ENCODE results near the gene TRIAP1.
"Not testable (repeated sequence)": the region's sequence is repeated elsewhere in the genome, so short reads cannot be mapped to it uniquely, and the experiment has no call there.

Gene TRIAP1

DNA sequence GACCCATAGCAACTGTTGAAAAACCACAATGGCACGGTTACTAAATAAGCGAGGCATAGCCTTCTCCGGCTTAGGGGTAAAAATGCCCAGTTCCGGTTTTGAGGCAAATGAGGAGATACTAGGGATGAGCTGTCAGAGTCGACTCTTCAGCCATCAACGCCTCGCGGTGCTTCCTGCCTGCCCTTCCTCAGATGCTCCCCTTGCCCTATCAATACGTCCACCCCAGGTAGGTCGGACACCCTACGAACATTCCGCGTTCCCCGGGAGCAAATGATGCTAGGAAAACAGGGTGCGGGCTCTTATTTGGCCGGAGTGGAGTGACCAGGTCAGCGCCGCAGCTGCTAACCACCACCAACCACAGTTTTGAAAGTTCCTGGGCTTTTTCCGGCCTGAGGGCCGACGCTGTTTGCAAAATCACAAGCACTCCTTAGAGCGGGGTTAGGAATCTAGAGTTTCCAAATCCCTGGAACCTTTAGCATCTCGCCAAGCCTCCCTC, 22.2 kb upstream of the TRIAP1 start:
- DNase-seq = peak; percentile 48 to 54

DNA sequence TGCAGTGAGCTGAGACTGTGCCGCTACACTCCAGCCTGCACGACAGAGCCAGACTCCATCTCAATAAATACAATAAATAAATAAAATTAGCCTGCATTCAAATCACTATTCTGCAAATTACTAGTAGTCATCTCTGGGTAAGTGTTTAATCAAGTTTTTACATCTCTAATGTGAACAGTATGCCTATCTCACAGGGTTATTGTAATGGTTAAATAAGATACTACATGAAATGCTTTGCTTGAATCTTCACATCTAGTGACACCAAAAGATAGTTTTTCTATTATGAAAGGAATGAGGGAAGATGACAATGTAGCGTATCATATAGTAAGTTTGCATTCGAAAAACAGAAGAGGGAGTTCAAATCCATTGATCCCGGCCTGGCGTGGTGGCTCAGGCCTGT, 21.3 kb upstream of the TRIAP1 start:
- no peak for DNase-seq

DNA sequence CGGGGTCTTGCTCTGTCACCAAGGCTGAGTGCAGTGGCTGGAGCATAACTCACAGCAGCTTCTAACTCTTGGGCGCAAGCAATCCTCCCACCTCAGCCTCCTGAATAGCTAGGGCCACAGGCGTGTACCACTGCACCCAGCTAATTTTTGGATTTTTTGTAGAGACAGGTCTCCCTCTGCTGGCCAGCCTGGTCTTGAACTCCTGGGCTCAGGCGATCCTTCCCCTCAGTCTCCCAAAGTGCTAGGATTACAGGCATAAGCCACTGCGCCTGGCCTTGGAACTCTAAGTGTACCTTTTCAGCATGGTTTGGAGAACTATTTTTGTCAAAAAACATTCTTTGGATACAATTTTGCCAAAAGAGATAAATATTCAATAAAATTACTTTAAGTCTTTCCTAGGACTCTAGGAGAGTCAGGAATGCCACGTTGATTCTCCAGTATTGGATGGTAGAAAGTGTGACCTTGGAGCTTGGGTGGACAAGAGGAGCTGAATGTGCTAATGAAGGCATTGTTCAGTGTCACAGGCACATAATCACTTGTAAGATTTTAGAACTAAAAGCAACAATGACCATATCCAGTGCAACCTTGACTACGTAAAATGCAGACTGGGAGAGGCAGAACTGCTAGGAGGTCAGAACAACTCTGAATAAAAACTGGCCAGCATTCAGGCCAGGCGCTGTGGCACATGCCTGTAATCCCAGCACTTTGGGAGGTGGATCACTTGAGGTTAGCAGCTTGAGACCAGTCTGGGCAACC, 20.6 kb upstream of the TRIAP1 start:
- DNase-seq = peak; percentile 52 to 59

DNA sequence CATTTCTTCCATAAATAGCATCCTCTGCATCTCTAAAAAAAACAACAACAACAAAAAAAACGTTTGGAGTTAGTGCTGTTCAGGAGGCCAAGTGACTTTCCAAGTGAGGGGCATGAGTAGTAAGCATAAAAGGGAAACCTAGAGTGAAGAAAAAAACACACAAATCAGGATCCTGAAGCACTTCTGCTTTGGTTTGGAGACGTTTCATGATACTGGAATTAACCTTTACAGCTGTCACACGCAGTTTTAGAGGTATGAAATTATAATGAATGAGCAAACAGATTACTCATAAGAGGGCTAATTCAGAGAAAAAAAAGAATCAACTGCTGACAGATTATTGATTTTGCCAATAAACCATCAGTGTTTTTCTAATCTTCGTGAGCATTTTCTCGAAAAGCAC, 19.6 kb upstream of the TRIAP1 start:
- no peak for DNase-seq

DNA sequence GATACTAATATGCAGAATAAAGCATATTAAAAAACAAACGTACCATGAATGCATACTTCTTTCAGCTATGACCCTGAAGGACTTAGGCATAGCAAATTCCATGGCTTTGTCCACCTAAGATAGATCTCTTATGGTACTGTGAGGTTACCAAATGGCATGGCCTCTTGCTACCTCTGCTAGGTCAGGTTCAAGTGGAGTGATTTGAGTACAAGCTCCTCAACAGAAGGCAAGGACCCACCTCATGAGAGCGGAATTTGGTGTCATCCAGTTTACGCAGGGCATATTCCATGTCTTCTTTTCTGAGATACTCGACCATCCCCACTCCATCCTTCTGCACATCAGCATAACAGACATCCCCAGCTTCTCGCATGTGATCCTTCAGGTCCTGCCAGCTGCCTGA, 17.5 kb upstream of the TRIAP1 start:
- DNase-seq = no peak

DNA sequence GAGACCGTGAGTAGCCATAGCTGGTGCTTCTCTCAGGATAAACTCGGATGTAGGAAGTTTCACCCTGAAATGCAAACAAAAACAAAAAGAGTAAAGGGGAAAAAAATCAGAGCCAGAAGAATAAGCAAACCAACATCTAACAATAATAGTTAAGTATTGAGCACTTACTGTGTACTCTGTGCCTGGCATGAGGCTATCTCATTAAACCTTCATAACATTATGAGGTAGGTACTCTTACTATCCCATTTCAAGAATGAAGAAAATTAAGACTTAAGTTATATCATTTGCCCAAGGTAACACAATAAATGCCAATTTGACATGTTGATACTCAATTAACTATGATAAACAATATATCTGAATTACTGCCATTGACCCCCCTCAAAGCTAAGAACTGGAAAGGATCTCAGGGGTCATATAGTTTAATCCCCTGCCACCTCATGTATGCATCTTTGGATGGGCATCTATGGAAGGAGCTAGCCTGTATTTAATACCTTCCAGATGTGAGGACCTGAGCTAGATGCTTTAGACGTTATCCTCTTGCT, 16.0 kb upstream of the TRIAP1 start:
- no peak for DNase-seq

DNA sequence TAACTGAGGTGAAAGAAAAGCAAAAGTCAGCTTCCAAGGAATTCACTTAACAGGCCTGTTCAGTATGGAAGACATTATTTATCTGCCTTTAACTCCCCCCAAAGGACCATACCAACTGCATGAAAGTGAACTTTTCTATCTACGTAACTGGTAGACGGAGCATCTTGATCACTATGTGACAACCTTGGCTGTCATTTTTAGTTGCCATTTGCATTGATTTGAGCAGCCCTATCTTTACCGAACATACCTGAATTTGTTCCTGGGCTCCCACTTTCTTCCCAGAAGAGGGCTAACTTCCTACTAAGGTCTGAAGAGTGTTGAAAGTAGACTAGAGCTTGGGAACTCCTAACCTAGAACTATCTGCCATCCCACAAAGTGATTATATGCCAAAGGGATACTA, 14.0 kb upstream of the TRIAP1 start:
- DNase-seq = no peak

DNA sequence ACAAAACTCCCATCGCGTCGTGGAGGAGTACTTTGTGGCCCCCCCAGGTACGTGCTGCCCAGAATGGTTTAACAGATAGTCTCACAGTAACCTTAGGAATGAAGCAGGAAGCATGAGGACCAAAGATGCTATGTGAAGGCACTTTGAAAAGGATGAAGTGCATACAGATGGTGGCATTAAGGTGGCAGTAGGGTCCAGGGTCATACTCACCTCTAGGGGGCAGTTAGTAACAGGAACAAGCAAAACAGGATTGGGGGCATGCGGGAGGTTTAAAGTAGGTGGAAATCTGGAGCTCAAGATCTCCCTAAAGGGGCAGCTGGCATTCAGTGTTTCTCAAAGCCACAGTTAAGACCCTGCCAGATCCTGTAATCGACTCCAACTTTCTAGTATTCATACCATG, 10.9 kb upstream of the TRIAP1 start:
- no peak for DNase-seq

DNA sequence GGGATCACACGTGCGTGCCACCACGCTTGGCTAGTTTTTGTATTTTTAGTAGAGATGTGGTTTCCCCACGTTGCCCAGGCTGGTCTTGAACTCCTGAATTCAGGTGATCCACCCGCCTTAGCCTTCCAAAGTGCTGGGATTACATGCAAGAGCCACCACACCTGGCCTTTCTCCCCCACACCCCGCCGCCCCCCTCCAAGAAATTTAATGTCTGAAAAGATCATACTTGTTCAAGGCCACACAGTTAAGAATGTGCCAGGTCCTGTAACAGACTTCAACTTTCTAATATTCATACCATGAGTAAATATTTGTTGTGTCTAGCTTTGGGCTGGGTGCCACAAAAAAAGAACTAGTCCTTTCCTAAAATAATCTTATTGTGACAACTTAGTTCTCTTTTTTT, 9.1 kb upstream of the TRIAP1 start:
- DNase-seq = no peak

DNA sequence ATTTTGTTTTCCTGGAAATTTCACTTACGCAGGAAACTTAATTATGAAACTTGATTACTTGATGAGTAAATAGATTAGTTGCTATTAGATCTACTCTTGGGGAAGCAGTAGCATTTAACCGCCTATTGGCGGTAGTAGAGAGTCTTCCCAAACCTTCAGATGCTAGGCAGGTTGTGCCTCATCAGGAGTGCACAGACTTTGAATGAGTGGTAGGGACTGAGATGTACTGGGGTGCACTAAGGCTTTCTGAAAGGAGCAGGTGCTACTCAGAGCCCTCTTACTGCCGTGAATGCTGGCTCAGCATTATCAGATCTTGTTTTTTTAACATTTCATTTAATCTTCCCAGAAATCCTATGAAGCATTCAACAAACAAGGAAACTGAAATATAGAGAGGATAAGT, 7.8 kb upstream of the TRIAP1 start:
- DNase-seq = no peak

DNA sequence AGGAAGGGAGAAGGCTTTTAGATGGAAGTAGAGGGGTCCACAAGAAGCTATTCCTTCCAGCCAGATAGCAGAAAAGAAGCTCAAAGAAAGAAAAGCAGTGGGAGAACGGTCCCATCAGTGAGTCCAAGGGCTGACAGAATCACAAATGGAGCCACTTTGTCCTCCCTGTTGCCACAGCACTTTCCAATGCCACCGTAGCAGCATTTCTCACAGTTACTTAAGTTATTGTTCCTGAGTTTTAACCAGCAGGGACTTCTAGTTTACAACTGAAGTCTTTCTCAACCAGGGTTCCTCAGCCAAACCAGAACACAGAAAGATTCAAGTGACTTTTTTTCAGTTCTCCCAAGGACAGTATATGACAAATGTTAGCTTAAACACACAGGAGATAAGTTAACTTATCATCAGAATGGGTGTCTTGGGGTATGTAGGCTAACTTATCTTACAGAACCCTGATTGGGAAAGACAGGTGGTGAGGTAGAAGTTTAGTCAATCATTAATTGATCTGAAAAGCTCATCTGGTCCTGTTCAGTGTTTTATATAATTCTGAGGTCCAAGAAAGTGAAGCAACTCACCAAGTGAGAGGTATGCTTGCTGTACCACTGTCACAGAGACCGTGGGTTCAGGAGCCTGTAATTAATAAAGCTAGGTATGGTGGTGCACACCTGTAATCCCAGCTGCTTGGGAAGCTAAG, 7.0 kb upstream of the TRIAP1 start:
- no peak for DNase-seq

DNA sequence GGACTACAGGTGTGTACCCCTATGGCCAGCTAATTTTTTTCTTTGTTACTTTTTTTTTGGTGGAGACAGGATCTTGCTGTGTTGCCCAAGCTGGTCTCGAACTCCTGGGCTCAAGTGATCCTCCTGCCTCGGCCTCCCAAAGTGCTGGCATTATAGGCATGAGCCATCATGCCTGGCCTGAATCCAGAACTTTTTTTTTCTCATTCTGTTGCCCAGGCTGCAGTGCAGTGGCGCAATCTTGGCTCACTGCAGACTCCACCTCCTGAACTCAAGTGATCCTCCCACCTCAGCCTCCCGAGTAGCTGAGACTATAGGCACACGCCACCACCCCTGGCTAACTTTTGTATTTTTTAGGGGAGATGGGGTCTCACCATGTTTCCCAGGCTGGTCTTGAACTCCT, 6.3 kb upstream of the TRIAP1 start:
- not testable (repeated sequence) for DNase-seq

DNA sequence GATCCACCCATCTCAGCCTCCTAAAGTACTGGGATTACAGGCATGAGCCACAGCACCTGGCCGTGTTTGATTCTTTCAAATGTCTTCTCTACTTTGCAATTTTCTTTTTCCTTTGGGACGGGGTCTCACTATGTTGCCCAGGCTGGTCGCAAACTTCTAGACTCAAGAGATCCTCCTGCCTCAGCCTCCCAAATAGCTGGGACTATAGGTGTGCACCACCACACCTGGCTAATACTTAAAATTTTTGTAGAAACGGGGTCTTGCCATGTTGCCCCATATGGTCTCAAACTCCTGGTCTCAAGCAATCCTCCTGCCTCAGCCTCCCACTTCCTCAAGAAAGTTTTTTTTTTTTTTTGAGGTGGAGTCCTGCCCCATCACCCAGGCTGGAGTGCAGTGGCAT, 1.8 kb upstream of the TRIAP1 start:
- no peak for DNase-seq

DNA sequence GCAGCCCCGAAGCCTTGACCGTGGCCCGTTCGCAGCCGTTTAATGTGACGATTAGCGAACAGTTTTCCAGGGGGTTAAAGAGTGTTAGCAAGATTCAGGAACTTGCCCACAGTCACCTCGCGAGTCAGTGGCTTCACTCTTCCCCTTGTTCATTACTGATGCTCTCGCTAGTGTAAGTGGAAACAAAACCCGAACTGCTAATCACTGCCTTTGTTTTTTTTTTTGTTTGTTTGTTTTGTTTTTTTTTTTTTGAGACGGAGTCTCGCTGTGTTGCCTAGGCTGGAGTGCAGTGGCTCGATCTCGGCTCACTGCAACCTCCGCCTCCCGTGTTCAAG, 627 bp upstream of the TRIAP1 start:
- DNase-seq = not testable (repeated sequence)

DNA sequence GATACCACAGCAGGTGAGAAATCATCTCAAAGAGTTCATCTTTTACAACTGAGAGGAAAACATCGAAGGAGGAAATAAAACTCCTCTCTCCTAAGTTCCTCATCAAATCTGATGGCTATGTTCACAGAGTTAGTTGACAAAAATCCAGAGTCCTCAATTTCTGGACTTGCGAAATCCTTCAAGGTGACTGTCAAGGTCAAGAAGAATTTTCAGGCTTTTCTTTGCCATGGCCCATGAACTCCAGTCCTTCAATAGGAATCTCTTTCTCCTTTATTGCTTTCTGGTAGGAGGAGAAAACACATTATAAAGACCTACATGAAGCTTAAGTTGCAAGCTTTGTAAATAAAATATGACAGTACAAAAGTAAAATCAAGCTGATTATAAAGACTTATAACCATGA, 1.5 kb downstream of the TRIAP1 start:
- no peak for DNase-seq

DNA sequence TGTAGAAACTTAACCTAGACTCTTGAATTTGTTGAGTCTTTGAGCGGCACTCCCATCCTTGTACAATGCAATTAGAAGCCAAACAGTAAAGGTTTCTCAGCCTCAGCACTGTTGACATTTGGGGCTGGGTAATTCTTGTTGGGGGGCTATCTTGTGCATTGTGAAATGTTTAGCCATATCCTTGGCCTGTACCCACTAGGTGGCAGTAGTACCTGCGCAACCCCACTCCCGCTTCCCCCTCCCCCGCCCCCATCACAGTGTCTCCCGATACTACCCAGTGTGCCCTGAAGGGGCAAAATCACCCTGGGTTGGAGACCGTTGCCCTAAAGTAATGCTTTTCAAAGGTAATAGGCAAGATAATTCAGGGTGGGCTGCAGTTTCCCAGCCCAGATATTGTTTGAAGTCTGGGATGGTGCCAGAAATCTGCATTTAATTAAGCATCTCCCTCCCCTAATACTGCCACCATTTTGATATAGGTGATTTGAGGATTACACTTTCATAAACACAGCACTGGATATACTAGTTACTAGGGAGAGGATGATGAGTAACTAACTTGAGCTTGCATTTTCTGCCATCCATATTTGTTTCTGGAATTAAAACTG, 6.4 kb downstream of the TRIAP1 start:
- peak; percentile 76 to 82 for DNase-seq

DNA sequence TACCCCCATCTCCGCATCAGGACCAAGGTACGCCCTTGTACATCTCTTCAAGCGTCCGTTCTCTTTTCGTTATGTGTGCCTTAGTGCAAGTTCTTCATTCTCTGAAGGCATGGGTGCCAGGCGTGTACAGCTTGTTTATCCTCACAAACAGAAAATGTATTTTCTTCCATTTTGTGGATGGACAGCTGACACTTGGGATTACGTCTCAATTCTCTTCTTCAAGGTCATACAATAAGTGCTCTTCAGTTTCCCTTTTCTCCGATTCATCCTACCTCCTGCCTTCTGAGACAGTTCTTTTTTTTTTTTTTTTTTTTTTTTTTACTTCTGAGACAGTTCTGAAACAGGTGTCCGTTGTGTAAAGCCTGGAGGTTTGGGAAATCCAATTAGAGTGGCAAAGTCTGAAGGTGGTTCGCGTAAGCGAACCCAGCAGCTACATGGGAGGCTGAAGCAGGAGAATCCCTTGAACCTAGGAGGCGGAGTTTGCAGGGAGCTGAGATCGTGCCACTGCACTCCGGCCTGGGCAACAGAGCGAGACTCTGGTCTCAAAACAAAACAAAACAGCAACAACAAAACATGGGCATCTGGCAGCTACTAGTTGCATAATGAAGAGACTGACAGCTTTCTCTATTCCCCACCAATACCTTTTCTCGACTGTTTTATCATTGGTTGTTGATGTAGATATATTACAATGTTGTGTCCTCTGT, 7.5 kb downstream of the TRIAP1 start:
- no peak for DNase-seq

DNA sequence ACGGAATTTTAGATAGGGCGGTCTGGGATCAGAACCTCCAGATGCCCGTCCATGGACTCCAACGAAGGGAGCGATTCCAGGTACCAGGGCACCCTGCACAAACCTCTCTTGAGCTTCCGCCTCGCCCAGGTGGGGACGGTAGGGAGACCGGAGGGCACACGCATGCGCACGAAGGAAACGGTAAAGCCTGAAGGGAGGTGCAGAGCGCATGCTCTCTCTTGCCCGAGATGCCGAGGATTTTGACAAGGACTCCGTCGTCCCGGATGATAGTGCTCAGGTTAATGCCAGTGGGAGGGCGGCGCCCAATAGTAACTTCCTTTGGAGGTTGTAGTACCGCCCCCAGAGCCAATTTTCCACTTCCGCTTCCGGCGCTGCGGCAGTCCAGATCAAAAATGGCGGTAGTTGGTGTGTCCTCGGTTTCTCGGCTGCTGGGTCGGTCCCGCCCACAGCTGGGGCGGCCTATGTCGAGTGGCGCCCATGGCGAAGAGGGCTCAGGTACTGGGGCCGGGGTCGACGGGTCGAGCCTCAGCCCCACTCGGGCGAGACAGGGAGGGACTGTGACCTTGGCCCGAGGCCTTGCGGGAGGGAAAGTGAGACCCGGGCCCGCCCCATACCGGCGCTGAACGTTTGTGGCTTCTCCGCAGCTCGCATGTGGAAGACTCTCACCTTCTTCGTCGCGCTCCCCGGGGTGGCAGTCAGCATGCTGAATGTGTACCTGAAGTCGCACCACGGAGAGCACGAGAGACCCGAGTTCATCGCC, 8.3 kb downstream of the TRIAP1 start, which contains the start of gene COX6A1:
TSS of gene COX6A1 (plus strand) at position 379 of the 760 bp plus-strand sequence. CDS start at position 393, 14 bp downstream.
- DNase-seq = peak; percentile 96 to 97

DNA sequence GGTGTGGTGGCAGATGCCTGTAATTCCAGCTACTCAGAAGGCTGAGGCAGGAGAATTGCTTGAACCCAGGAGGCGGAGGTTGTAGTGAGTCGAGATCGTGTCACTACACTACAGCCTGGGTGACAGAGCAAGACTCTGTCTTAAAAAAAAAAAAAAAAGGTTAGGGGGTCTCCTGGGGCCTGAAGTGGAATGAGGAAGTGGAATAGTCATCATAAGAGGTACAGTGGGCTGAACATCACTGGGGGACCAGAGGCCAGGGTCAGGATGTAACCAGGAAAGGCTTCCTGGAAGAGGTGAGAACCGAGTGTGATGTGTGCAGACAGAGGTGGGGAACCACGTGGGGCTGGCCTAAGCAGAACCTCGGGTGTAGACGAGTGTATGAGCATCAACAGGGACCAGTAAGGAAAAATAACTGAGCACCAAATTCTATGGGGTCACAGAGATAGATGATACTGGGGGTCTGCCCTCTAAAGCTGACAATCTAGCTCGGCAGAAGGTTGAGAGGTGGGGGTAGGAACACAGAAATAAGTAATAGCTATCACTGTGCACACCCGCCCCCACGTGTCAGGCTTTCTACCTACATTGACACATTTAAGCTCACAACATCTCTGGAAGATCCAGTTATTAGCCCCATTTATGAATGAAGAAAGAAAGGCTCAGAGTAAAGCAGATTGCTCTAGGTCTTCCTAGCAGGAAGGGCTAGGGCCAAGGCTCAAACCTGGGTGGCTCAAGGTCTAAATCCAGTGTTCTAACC, 13.2 kb downstream of the TRIAP1 start:
- no peak for DNase-seq

DNA sequence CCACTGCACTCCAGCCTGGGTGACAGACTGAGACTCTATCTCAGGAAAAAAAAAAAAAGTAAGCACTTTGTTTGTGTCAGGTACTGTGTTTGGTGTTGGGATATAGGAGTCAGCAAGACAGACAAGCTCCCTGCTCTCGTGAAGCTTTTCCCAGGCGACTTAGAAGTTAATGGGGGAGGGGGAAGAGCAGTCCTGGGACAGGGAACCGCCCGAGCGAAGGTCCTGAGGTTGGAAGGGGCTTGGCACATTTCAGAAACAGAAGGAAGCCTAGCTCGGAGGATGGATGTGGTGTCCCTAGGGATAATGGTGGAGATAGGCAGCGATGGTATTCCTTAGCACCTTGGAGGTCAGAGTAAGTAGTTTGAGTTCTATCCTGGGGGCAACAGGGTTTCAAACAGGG, 16.8 kb downstream of the TRIAP1 start:
- DNase-seq = no peak

DNA sequence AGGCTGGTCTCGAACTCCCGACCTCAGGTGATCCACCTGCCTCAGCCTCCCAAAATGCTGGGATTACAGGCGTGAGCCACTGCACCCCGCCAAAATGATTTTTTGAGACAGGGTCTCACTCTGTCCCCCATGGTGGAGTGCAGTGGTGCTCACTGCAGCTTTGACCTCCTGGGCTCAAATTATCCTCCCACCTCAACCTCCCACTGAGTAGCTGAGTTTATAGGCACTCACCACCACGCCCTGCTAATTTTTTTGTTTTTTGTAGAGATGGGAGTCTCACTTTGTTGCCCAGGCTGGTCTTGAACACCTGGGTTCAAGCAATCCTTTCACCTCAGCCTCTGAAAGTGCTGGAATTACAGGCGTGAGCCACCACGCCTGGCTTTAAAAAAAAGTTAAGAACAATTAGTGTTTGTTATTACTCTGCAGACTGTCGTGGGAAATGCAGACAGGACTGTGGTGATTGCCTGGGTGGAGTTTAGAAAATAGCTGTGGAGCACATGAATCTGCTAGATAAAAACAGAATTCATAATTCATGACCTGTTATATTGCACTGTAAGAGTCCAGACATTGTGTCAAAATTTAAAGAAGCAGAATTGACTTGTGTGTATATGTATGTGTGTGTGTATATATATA, 17.5 kb downstream of the TRIAP1 start:
- no peak for DNase-seq
